Smooth muscle cell (in vitro differentiated cells): Measurements from ENCODE around the gene SPEG. TPM values are rescaled to one million over a fixed set of nuclear protein-coding genes. Genes with fewer than 3 reads are reported as not detected.

Source experiments
- DNase-seq: peaks from one replicate; lab custom pipeline; 2025; ENCODE audit not compliant: unreplicated experiment; lab: John Stamatoyannopoulos, UW
- H2AFZ ChIP-seq: fragments of 200-600 bp; sonication (generic); 2 replicates; pipeline ENCODE4 v1.6.0; 2016; ENCODE audit warnings: antibody characterized with exemption, low read depth, mild to moderate bottlenecking
- H3F3A ChIP-seq: fragments of 200-600 bp; sonication (generic); 2 replicates; pipeline ENCODE4 v1.6.0; 2017; ENCODE audit warnings: antibody characterized with exemption, low read depth
- H3K27ac ChIP-seq: fragments of 200-600 bp; sonication (generic); 2 replicates; pipeline ENCODE4 v1.5.1; 2016; ENCODE audit warnings: low read depth, mild to moderate bottlenecking
- H3K27me3 ChIP-seq: fragments of 200-600 bp; sonication (generic); 2 replicates; pipeline ENCODE4 v1.6.1; 2016; ENCODE audit warnings: low read depth, mild to moderate bottlenecking
- H3K36me3 ChIP-seq: fragments of 200-600 bp; sonication (generic); 2 replicates; pipeline ENCODE4 v1.5.1; 2016; ENCODE audit warnings: low read depth
- H3K4me1 ChIP-seq: fragments of 200-600 bp; sonication (generic); 2 replicates; pipeline ENCODE4 v1.5.1; 2016; ENCODE audit warnings: low read depth
- H3K4me2 ChIP-seq: fragments of 200-600 bp; sonication (generic); 2 replicates; pipeline ENCODE4 v1.6.0; 2016; ENCODE audit warnings: mild to moderate bottlenecking
- H3K4me3 ChIP-seq: fragments of 200-600 bp; sonication (generic); 2 replicates; pipeline ENCODE4 v1.5.1; 2016; ENCODE audit warnings: mild to moderate bottlenecking
- H3K79me2 ChIP-seq: fragments of 200-600 bp; sonication (generic); 2 replicates; pipeline ENCODE4 v1.6.0; 2016; ENCODE audit warnings: low read depth, mild to moderate bottlenecking
- H3K9ac ChIP-seq: fragments of 200-600 bp; sonication (generic); 2 replicates; pipeline ENCODE4 v1.6.0; 2016; ENCODE audit warnings: low read depth
- H3K9me3 ChIP-seq: fragments of 200-600 bp; sonication (generic); replicated peaks from 2 replicates; pipeline ENCODE4 v1.5.1; 2016; ENCODE audit warnings: low read depth
- H4K20me1 ChIP-seq: fragments of 200-600 bp; sonication (generic); 2 replicates; pipeline ENCODE4 v1.6.0; 2016; ENCODE audit warnings: low read depth
- CTCF ChIP-seq: fragments of 200-600 bp; sonication (generic); IDR thresholded peaks from 2 replicates; pipeline ENCODE4 v1.5.1; 2017; ENCODE audit warnings: borderline replicate concordance, mild to moderate bottlenecking, antibody characterized with exemption; ENCODE audit not compliant: insufficient read depth, poor library complexity, severe bottlenecking
- WGBS: methylation state at CpG from one replicate; pipeline ENCODE4 v1.1.7; 2016; ENCODE audit warnings: low lambda C conversion rate; 5-methylcytosine and 5-hydroxymethylcytosine counted together
- polyA plus RNA-seq: library from polyadenylated mRNA; unstranded; fragments of >200 nt; fragmentation: Nextera tagmentation; extraction: Ambion mirVana; gene quantifications from 2 replicates; pipeline ENCODE4 v1.2.1, GENCODE V29; 2016
- total RNA-seq: library from RNA; depleted of rRNA; stranded (reverse); fragments of >200 nt; gene quantifications from 2 replicates; pipeline ENCODE4 v1.2.3, GENCODE V29; 2014

SPEG gene
- total and polyA plus RNA-seq, 2 experiments from 2014 or later: 14.9 to 37.8 TPM

GRCh38 chr2:219538504-219538951, 103.9 kb downstream of the SPEG start:
- Histone ChIP-seq H3F3A (no peaks in the 10 kb centered on the region), H3K36me3 (no peaks in the 10 kb centered on the region), H3K27ac (no peak overlapping the region), H3K27me3 (no peaks in the 10 kb centered on the region), H3K4me2 (no peak overlapping the region), H2AFZ (no peak overlapping the region), H3K9me3 (no peaks in the 10 kb centered on the region), H4K20me1 (peaks cover 51% of the 10 kb centered on the region), H3K4me1 (peaks cover 11% of the 10 kb centered on the region), H3K79me2 (peaks cover 9% of the 10 kb centered on the region), H3K9ac (no peak overlapping the region), H3K4me3 (no peak overlapping the region)
- WGBS: 72% methylated on average over 6 of the region's 6 CpGs
- no peak for DNase-seq
- TF ChIP-seq CTCF: no peak

GRCh38 chr2:219538956-219539788, 104.5 kb downstream of the SPEG start:
- H3K4me3 ChIP-seq: no peak overlapping the region
- H4K20me1 ChIP-seq: peaks cover 51% of the 10 kb centered on the region
- no peak for DNase-seq
- H3K4me1 ChIP-seq: peaks cover 13% of the 10 kb centered on the region
- peaks cover 9% of the 10 kb centered on the region for H3K79me2 ChIP-seq
- no peak overlapping the region for H3K9ac ChIP-seq
- TF ChIP-seq CTCF: no peak
- no peaks in the 10 kb centered on the region for H3K27me3 ChIP-seq
- no peak overlapping the region for H3K27ac ChIP-seq
- H3K4me2 ChIP-seq: no peak overlapping the region
- no peaks in the 10 kb centered on the region for H3K9me3 ChIP-seq
- 94% methylated on average over 30 of the region's 32 CpGs for WGBS
- H3F3A ChIP-seq: no peaks in the 10 kb centered on the region
- H2AFZ ChIP-seq: no peak overlapping the region
- H3K36me3 ChIP-seq: no peaks in the 10 kb centered on the region

GRCh38 chr2:219539926-219540678, 105.5 kb downstream of the SPEG start:
- Histone ChIP-seq H3K27ac (no peak overlapping the region), H3K4me3 (no peak overlapping the region), H3K27me3 (no peaks in the 10 kb centered on the region), H3K9ac (no peak overlapping the region), H3K4me1 (peaks cover 18% of the 10 kb centered on the region), H3K4me2 (no peak overlapping the region), H3K79me2 (peaks cover 9% of the 10 kb centered on the region), H3F3A (no peaks in the 10 kb centered on the region), H3K36me3 (no peaks in the 10 kb centered on the region), H2AFZ (no peak overlapping the region), H4K20me1 (peaks cover 51% of the 10 kb centered on the region), H3K9me3 (no peaks in the 10 kb centered on the region)
- no peak for TF ChIP-seq CTCF
- no peak for DNase-seq
- WGBS: 96% methylated on average over 46 of the region's 46 CpGs
